GM21723 (cell line): ENCODE measurements around the gene INF2.
"Not testable (repeated sequence)": the region's sequence is repeated elsewhere in the genome, so short reads cannot be mapped to it uniquely, and the experiment has no call there.

Source experiments
- ATAC-seq: cut with Tn5 transposase; IDR thresholded peaks from one replicate; pipeline ENCODE4 v1.9.1; 2021; ENCODE audit warnings: mild to moderate bottlenecking, moderate library complexity; ENCODE audit not compliant: unreplicated experiment

The INF2 gene

GRCh38 chr14:104657101-104657524 is 32.3 kb upstream of the INF2 start:
- peak; percentile 36 for ATAC-seq

GRCh38 chr14:104657563-104658324 is 31.7 kb upstream of the INF2 start:
- no peak for ATAC-seq

- ATAC-seq = no peak
Observed at GRCh38 chr14:104658325-104658712, 31.1 kb upstream of the INF2 start.

GRCh38 chr14:104659146-104659545 is 30.3 kb upstream of the INF2 start:
- ATAC-seq = no peak

GRCh38 chr14:104659764-104660523 is 29.5 kb upstream of the INF2 start:
- ATAC-seq = peak; percentile 34

GRCh38 chr14:104660597-104660996 is 28.8 kb upstream of the INF2 start:
- peak; percentile 40 for ATAC-seq

- no peak for ATAC-seq
Observed at GRCh38 chr14:104661086-104661485, 28.3 kb upstream of the INF2 start.

GRCh38 chr14:104661528-104662157 is 27.8 kb upstream of the INF2 start:
- ATAC-seq = not testable (repeated sequence)

- not testable (repeated sequence) for ATAC-seq
Observed at GRCh38 chr14:104662472-104662871, 26.9 kb upstream of the INF2 start.

GRCh38 chr14:104664107-104664506 is 25.3 kb upstream of the INF2 start:
- no peak for ATAC-seq

- no peak for ATAC-seq
Observed at GRCh38 chr14:104664588-104664987, 24.8 kb upstream of the INF2 start.

- ATAC-seq = no peak
Observed at GRCh38 chr14:104665114-104665656, 24.2 kb upstream of the INF2 start.

- no peak for ATAC-seq
Observed at GRCh38 chr14:104665657-104666522, 23.5 kb upstream of the INF2 start.

GRCh38 chr14:104666523-104666895 is 22.9 kb upstream of the INF2 start:
- ATAC-seq = not testable (repeated sequence)

GRCh38 chr14:104666981-104667380 is 22.4 kb upstream of the INF2 start:
- no peak for ATAC-seq

- ATAC-seq = no peak
Observed at GRCh38 chr14:104669697-104670096, 19.7 kb upstream of the INF2 start.

GRCh38 chr14:104671330-104671977 is 18.0 kb upstream of the INF2 start:
- ATAC-seq = not testable (repeated sequence)

GRCh38 chr14:104672119-104672518 is 17.3 kb upstream of the INF2 start:
- ATAC-seq = not testable (repeated sequence)

- ATAC-seq = no peak
Observed at GRCh38 chr14:104673481-104673880, 15.9 kb upstream of the INF2 start.

GRCh38 chr14:104675447-104675846 is 14.0 kb upstream of the INF2 start:
- no peak for ATAC-seq
